AG04449 (cell line): ENCODE measurements around the gene DMD.

Experiments
- CTCF ChIA-PET: fragments of 350-600 bp; formaldehyde crosslinking; extraction: SDS; loops from one replicate; lab custom pipeline; 2021; ENCODE audit warnings: antibody characterized with exemption; lab: Yijun Ruan, JAX
- POLR2A ChIA-PET: fragments of 400-600, 350-600 bp; formaldehyde crosslinking; extraction: SDS; loops from one replicate; lab custom pipeline; 2020; ENCODE audit warnings: antibody characterized with exemption, inconsistent platforms; lab: Yijun Ruan, JAX
- DNase-seq: peaks from one replicate; pipeline ENCODE4 v3.0.0-alpha.2; 2010; ENCODE audit warnings: low read depth, low spot score
- H3K4me3 ChIP-seq: 2 replicates; pipeline ENCODE4 v1.5.1; 2011; ENCODE audit warnings: low read depth, mild to moderate bottlenecking, control low read depth, low read length
- TF ChIP-seq, protein P1 (sequence below): IDR thresholded peaks from one replicate; pipeline ENCODE4 v1.5.1; 2011; ENCODE audit warnings: mild to moderate bottlenecking, moderate library complexity, low read length, control low read depth, inconsistent platforms; ENCODE audit not compliant: insufficient read depth; ENCODE audit errors: missing control alignments

Gene DMD

DNA sequence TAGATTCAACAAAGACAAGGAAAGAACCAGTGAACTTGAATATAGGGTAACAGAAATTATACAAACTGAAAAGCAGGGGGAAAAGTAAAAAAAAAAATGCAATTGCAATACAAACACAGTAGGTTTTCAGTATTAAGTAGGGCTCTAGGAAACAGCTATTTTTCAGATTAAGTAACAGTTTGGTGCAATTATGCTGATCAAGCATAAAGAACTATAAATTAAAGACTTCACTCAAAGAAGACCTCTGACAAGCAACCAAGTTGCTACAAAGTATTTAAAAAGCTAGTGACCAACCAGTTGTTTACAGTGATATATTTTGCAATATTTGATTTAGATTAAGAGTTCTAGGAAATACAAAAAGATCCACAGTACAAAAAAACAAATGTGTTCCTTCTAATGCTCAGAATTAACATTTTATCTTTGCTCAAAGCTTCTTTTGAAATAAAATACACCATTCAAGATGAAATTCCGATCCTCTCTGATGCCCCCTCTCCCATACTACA is 1908.7 kb downstream of the DMD start:
- ChIA-PET POLR2A (no interaction called here), CTCF (no interaction called here)
- no peak overlapping the region for H3K4me3 ChIP-seq
- DNase-seq = no peak
- TF ChIP-seq, protein P1, sequence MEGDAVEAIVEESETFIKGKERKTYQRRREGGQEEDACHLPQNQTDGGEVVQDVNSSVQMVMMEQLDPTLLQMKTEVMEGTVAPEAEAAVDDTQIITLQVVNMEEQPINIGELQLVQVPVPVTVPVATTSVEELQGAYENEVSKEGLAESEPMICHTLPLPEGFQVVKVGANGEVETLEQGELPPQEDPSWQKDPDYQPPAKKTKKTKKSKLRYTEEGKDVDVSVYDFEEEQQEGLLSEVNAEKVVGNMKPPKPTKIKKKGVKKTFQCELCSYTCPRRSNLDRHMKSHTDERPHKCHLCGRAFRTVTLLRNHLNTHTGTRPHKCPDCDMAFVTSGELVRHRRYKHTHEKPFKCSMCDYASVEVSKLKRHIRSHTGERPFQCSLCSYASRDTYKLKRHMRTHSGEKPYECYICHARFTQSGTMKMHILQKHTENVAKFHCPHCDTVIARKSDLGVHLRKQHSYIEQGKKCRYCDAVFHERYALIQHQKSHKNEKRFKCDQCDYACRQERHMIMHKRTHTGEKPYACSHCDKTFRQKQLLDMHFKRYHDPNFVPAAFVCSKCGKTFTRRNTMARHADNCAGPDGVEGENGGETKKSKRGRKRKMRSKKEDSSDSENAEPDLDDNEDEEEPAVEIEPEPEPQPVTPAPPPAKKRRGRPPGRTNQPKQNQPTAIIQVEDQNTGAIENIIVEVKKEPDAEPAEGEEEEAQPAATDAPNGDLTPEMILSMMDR = no peak

DNA sequence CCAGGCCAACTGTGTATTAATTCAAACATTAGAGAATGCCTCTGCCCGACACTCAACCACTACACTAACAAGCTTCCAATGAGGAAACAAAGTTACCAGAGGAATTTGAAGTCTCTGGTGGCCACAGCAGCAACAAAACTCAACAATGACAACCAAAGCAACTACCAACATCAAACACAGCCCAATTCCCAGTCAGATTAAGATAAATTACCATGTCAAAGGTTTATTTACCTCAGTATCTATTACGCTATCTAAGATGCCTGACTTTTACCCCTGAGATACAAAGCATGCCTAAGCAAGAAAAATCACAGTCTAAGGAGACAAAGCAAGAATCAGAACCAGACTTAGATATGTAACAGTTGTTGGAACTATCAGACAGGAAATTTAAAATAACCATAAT is 1909.4 kb downstream of the DMD start:
- TF ChIP-seq, protein P1 = no peak
- H3K4me3 ChIP-seq = no peak overlapping the region
- no peak for DNase-seq
- POLR2A ChIA-PET = no interaction called here
- CTCF ChIA-PET = no interaction called here

DNA sequence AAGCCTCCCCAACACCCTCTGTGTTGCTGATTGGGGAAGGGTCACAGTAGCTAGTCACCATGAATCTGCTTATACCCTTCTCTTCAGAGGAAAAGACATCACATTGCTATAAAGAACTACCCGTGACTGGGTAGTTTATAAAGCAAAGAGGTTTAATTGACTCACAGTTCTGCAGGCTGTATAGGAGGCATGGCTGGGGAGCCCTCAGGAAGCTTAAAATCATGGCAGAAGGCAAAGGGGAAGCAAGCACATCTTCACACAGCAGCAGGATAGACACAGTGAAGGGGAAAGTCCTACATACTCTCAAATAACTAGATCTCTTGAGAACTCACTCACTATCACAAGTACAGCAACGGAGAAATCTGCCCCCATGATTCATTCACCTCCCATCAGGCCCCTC is 1910.1 kb downstream of the DMD start:
- no peak for DNase-seq
- POLR2A ChIA-PET = no interaction called here
- CTCF ChIA-PET = no interaction called here
- no peak overlapping the region for H3K4me3 ChIP-seq
- TF ChIP-seq, protein P1 = no peak

DNA sequence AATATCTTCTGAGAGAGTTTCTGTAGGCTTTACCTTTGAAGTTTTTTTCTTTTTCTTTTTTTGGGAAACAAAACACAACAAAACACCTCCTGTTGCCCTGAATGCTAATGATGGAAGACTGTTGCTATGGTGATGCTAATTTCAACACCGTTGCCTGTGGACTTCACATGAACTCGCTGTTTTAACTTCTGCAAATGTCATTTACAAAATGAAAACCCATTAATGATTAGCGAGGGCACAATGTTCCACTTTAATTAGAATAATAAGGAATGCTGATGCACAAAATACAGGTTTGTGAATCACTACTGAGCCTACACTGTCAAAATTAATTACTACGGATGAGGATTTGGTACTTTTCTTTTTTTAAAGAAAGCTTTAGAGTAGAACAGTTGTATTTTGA is 1912.4 kb downstream of the DMD start:
- H3K4me3 ChIP-seq = no peak overlapping the region
- no peak for DNase-seq
- TF ChIP-seq, protein P1 = no peak
- ChIA-PET CTCF (no interaction called here), POLR2A (no interaction called here)

DNA sequence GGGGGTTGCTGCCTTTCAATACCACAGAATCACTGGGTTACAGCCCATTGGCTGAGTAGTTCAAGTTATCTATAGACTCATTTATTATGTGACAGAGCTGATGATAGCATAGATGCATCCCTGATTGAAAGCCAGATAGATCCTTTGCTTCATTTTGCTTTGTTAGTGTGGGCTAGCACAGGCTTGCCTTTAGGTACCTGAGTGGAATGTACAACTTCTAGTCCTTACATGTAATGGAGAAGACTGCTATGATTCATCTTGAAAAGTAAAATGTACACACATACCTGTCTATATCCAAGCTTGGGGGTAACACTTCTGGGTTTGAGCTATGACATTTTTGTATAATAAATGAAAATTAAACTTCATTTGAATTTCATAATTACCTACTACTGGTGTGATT is 1913.5 kb downstream of the DMD start:
- DNase-seq = no peak
- POLR2A ChIA-PET = no interaction called here
- H3K4me3 ChIP-seq = no peak overlapping the region
- TF ChIP-seq, protein P1 = no peak
- CTCF ChIA-PET = no interaction called here

DNA sequence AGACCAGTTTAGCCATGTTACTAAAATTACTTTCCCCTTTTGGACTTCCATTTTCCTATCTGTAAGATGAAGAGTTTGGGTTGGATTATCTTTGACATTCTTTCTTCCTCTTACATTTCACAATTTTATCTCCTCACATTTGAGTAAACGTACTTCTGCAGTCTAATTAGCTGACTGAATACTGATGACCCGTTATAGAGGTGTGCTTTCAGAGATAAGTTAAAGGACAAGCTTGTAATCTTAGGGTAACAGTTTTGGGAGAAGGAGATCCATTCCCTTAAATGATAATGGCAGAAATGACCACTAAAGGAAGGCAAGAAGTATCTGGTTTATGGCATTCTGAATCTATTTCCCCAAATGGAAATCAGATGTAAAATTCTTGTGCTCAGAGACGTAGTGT is 1916.9 kb downstream of the DMD start:
- TF ChIP-seq, protein P1 = no peak
- POLR2A ChIA-PET = no interaction called here
- CTCF ChIA-PET = interaction anchor here (1.9 kb wide), 1 partner anchor 255 kb away, joined by 4 read pairs; no protein-coding TSS in a partner anchor
- no peak for DNase-seq
- no peak overlapping the region for H3K4me3 ChIP-seq
